RWPE1 (cell line): ENCODE data around the gene PSMG2.
A peak's percentile ranks its signal among the peaks of the same experiment; 100 is the strongest.

Experiments used
- CTCF ChIA-PET: fragments of 350-600 bp; sonication (Branson Sonifier 250); formaldehyde crosslinking; extraction: SDS; loops from one replicate; lab custom pipeline; 2021; lab: Yijun Ruan, JAX
- POLR2A ChIA-PET: fragments of 400-600 bp; formaldehyde crosslinking; extraction: SDS; loops from one replicate; lab custom pipeline; 2020; ENCODE audit warnings: antibody characterized with exemption; ENCODE audit not compliant: low non-redundant PET; lab: Yijun Ruan, JAX
- DNase-seq: peaks from one replicate; pipeline ENCODE4 v3.0.0; 2012; ENCODE audit warnings: low spot score
- H3K27ac ChIP-seq: fragments of 450-650 bp; 2 replicates; pipeline ENCODE4 v1.5.1; 2017
- TF ChIP-seq, protein P1 (sequence below): fragments of 450-650 bp; conservative IDR thresholded peaks from 2 replicates; pipeline ENCODE4 v1.5.1; 2017; ENCODE audit warnings: low read depth, mild to moderate bottlenecking

The PSMG2 gene

DNA sequence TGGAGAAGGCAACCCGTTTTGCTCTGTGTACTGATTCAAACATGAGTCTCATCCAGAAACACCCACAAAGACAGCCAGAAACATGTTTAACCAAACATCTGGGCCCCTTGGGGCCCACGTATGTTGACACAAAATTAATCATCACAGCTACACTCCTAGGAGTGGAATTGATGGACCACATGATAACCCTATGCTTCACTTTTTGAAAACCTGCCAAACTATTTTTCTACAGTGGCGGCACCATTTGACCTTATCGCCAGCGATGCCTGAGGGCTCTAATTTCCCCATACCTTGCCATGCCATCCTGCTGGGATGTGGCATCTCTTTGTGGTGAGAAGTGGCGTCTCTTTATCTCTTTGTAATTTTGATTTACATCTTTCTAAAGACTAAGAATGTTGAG is 38.5 kb downstream of the PSMG2 start:
- POLR2A ChIA-PET: no interaction called here
- TF ChIP-seq, protein P1, sequence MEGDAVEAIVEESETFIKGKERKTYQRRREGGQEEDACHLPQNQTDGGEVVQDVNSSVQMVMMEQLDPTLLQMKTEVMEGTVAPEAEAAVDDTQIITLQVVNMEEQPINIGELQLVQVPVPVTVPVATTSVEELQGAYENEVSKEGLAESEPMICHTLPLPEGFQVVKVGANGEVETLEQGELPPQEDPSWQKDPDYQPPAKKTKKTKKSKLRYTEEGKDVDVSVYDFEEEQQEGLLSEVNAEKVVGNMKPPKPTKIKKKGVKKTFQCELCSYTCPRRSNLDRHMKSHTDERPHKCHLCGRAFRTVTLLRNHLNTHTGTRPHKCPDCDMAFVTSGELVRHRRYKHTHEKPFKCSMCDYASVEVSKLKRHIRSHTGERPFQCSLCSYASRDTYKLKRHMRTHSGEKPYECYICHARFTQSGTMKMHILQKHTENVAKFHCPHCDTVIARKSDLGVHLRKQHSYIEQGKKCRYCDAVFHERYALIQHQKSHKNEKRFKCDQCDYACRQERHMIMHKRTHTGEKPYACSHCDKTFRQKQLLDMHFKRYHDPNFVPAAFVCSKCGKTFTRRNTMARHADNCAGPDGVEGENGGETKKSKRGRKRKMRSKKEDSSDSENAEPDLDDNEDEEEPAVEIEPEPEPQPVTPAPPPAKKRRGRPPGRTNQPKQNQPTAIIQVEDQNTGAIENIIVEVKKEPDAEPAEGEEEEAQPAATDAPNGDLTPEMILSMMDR: no peak
- H3K27ac ChIP-seq: peak overlapping the region; percentile 78
- CTCF ChIA-PET: interaction anchor here (1.0 kb wide), 1 partner anchor 193 kb away, joined by 3 read pairs; no protein-coding TSS in a partner anchor
- peak; percentile 88 for DNase-seq

DNA sequence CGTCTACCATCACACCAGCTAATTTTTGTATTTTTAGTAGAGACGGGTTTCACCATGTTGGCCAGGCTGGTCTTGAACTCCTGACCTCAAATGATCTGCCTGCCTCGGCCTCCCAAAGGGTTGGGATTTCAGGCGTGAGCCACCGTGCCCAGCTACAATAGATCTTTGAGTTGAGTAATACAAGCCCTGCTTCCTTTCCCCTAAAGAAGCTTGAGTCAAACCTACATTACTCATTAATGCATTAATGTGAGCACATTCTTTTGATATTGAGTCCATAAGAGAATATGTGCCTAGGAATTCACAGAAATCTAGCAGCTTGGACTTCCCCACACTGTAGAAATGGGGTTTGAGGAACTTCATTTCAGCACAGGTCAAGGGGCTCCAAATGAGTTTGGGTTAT is 39.6 kb downstream of the PSMG2 start:
- CTCF ChIA-PET: interaction anchor here (1.2 kb wide), 1 partner anchor 480 kb away, joined by 4 read pairs; no protein-coding TSS in a partner anchor
- POLR2A ChIA-PET: no interaction called here

DNA sequence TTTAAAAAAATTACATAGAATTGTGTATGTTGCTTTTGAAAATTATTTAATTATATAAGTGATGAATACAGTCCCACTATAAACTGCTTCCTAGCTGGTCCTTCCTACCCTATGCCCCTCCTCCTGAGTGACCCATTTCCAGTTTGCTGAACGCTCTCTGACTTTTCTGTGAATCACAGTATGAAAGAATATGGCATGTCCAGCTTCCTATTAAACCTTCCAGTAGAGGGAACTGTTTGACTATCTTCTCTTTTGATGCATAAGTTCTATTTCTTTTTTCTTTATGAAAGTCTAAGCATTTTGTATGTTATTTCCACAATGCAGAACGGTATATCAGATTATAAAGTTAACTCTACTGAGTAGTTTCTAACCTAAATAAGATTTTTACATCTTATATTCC is 41.3 kb downstream of the PSMG2 start:
- H3K27ac ChIP-seq: no peak overlapping the region
- DNase-seq: peak; percentile 67
- ChIA-PET CTCF (interaction anchor here (0.6 to 1.6 kb wide), 14 partner anchors 9 to 485 kb away, joined by 3 to 7 read pairs (median 3); no protein-coding TSS in a partner anchor), POLR2A (no interaction called here)
- TF ChIP-seq, protein P1: peak; percentile 66

More for the DNA sequence above, 39.6 kb downstream of the PSMG2 start:
- TF ChIP-seq, protein P1: no peak
- DNase-seq: peak; percentile 80
- H3K27ac ChIP-seq: peak overlapping the region; percentile 78

DNA sequence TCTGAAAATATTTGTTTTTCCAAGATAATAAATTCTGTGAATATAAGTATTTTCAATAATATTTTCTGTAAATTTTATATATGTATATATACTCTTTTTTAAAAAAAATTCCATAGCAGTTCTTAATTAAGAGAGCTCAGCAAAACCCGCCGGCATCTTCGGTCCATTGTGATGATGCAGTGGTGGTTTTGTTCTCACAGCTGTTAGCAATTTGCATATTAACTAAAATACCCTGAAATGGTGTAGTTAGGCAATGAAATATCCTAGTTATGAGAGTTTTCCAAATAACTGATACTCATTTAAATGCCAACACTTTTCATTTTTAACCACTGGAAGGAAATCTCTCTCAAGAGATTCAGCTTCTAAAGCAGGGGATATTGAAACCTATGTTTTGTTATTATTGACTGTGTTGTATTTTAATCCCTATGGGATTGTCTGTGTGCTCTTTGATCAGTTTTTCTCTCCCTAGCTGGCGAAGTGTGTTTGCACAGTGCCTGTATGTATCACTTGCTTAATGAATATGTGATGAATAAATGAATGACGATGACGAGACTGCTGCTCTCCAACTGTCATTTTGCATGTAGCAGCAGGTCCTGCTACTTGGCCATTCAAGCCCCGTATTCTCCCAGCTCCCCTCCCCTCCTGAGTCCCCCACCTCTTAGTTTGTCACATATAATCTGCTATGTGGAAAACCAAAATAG is 42.4 kb downstream of the PSMG2 start:
- TF ChIP-seq, protein P1: no peak
- no peak for DNase-seq
- no peak overlapping the region for H3K27ac ChIP-seq
- ChIA-PET POLR2A (interaction anchor here (0.6 kb wide), 1 partner anchor 138 kb away, joined by 5 read pairs; no protein-coding TSS in a partner anchor), CTCF (interaction anchor here (0.6 to 1.2 kb wide), 5 partner anchors 16 to 486 kb away, joined by 3 to 5 read pairs (median 5); no protein-coding TSS in a partner anchor)

DNA sequence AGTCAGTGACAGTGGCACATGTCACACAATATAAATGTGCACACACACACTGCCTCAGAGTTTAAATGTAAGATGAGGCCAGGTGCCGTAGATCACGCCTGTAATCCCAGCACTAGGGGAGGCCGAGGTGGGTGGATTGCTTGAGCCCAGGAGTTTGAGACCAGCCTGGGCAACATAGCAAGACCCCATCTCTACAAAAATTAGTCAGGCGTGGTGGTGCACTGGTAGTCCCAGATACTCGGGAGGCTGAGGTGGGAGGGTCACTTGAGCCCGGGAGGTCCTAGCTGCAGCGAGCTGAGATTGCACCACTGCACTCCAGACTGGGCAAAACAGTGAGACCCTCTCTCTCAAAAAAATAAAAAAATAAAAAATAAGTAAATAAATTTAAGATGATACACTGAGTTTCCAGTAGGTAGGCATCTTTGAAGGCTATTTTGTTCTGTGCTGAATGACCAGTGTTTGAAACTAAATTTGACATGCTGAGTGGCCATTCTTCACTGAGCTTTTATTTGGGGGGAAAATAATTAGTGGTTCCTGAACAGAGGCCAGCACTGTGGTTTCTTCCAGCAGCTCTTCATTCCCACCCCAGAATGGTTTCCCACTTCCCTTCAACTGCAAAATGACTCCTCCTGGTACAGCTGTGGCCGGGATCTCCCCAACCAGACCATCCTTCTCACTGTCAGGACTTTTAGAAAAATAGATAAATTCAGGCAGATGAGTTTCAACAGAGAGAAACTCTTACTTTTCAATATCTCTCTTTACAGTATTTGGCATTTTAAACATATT is 44.9 kb downstream of the PSMG2 start:
- H3K27ac ChIP-seq: no peak overlapping the region
- TF ChIP-seq, protein P1: no peak
- no peak for DNase-seq
- CTCF ChIA-PET: interaction anchor here (0.5 to 0.6 kb wide), 3 partner anchors 114 to 1054 kb away, joined by 4 to 6 read pairs (median 4); no protein-coding TSS in a partner anchor
- POLR2A ChIA-PET: no interaction called here

DNA sequence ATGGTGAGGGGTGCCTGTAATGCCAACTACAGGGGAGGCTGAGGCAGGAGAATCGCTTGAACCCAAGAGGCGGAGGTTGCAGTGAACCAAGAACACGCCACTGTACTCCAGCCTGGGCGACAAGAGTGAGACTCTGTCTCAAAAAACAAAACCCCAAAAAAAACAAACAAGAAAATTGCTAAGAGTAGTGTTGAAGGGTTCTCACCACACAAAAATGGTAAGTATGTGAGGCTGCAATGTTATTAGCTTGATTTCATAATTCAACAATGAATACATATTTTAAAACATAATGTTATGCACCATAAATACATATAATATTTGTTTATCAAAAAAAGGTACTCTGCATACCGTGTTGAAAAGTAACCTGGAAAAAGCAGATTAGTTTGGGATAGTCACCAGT is 45.8 kb downstream of the PSMG2 start:
- ChIA-PET CTCF (interaction anchor here (0.5 to 0.9 kb wide), 2 partner anchors 21 to 217 kb away, joined by 3 to 5 read pairs; no protein-coding TSS in a partner anchor), POLR2A (no interaction called here)
- TF ChIP-seq, protein P1: no peak
- no peak for DNase-seq
- no peak overlapping the region for H3K27ac ChIP-seq
